Activated T-helper 1 cell treated with anti-CD3 and anti-CD28 coated beads, Interleukin-12 subunit alpha, Interleukin-12 subunit beta, Interleukin-2, Interleukin-4 antibody, amounts not matched to agents 30 ng/mL and 10 ng/mL and 1 ng/mL, durations not matched to agents 14 hours and 24 hours and 36 hours (primary cell): Measurements from ENCODE around the gene COMT. TPM values are rescaled to one million over a fixed set of nuclear protein-coding genes. Genes with fewer than 3 reads are reported as not detected.

ENCODE experiments used
- DNase-seq: peaks from one replicate; pipeline ENCODE4 v3.0.0; 2021; ENCODE audit warnings: low spot score
- H3K27ac Mint-ChIP-seq: one replicate; pipeline ENCODE4 v1.8.0; 2021; ENCODE audit warnings: mild to moderate bottlenecking, mixed read lengths
- H3K27me3 Mint-ChIP-seq: one replicate; pipeline ENCODE4 v1.8.0; 2022; ENCODE audit warnings: mild to moderate bottlenecking, moderate library complexity, mixed read lengths; ENCODE audit not compliant: insufficient read depth
- H3K36me3 Mint-ChIP-seq: one replicate; pipeline ENCODE4 v1.8.0; 2021; ENCODE audit warnings: low read depth, mixed read lengths
- H3K4me1 Mint-ChIP-seq: one replicate; pipeline ENCODE4 v1.8.0; 2021; ENCODE audit warnings: low read depth, mixed read lengths
- H3K4me3 Mint-ChIP-seq: one replicate; pipeline ENCODE4 v1.8.0; 2021; ENCODE audit warnings: mild to moderate bottlenecking, moderate library complexity, mixed read lengths
- H3K9me3 Mint-ChIP-seq: one replicate; pipeline ENCODE4 v1.8.0; 2021; ENCODE audit warnings: mixed read lengths
- intact Hi-C: fragments of 100-400 bp; cut with micrococcal nuclease; formaldehyde crosslinking; loops from one replicate; pipeline ENCODE4 v1.15.1; 2024
- total RNA-seq: library from RNA; stranded (reverse); gene quantifications from 2 replicates; pipeline ENCODE4 v1.2.3, GENCODE V29; 2022

Gene COMT
- total RNA-seq, 1 donor from 2014 or later: 99.4 TPM

- Mint-ChIP-seq H3K27me3 (peaks cover 8% of the 10 kb centered on the region), H3K36me3 (no peaks in the 10 kb centered on the region), H3K4me1 (no peaks in the 10 kb centered on the region), H3K27ac (no peak overlapping the region), H3K4me3 (no peak overlapping the region), H3K9me3 (peaks cover 21% of the 10 kb centered on the region)
- intact Hi-C loops: no loop called here
- no peak for DNase-seq
Measured at GRCh38 chr22:20000246-20001081, 58.9 kb downstream of the COMT start.

- no peak for DNase-seq
- Mint-ChIP-seq H3K4me3 (no peak overlapping the region), H3K27ac (no peak overlapping the region), H3K27me3 (peaks cover 8% of the 10 kb centered on the region), H3K9me3 (peaks cover 21% of the 10 kb centered on the region), H3K36me3 (no peaks in the 10 kb centered on the region), H3K4me1 (no peaks in the 10 kb centered on the region)
- intact Hi-C loops: no loop called here
Measured at GRCh38 chr22:20001082-20001638, 59.6 kb downstream of the COMT start.

GRCh38 chr22:20002128-20002527 is 60.6 kb downstream of the COMT start:
- no peak for DNase-seq
- H3K27ac Mint-ChIP-seq: no peak overlapping the region
- no peak overlapping the region for H3K4me3 Mint-ChIP-seq
- intact Hi-C loops: no loop called here
- no peaks in the 10 kb centered on the region for H3K4me1 Mint-ChIP-seq
- H3K36me3 Mint-ChIP-seq: no peaks in the 10 kb centered on the region
- H3K27me3 Mint-ChIP-seq: peaks cover 8% of the 10 kb centered on the region
- H3K9me3 Mint-ChIP-seq: peaks cover 21% of the 10 kb centered on the region

- no peak overlapping the region for H3K4me3 Mint-ChIP-seq
- H3K36me3 Mint-ChIP-seq: no peaks in the 10 kb centered on the region
- peaks cover 21% of the 10 kb centered on the region for H3K9me3 Mint-ChIP-seq
- intact Hi-C loops: no loop called here
- DNase-seq: no peak
- H3K27me3 Mint-ChIP-seq: peaks cover 8% of the 10 kb centered on the region
- H3K27ac Mint-ChIP-seq: no peak overlapping the region
- H3K4me1 Mint-ChIP-seq: no peaks in the 10 kb centered on the region
Measured at GRCh38 chr22:20002636-20003035, 61.1 kb downstream of the COMT start.

GRCh38 chr22:20003304-20003703 is 61.7 kb downstream of the COMT start:
- Mint-ChIP-seq H3K4me1 (no peaks in the 10 kb centered on the region), H3K4me3 (no peak overlapping the region), H3K27ac (no peak overlapping the region), H3K36me3 (no peaks in the 10 kb centered on the region), H3K9me3 (peaks cover 21% of the 10 kb centered on the region), H3K27me3 (peaks cover 8% of the 10 kb centered on the region)
- no peak for DNase-seq
- intact Hi-C loops: no loop called here

- no peaks in the 10 kb centered on the region for H3K36me3 Mint-ChIP-seq
- H3K27me3 Mint-ChIP-seq: peaks cover 8% of the 10 kb centered on the region
- H3K9me3 Mint-ChIP-seq: peaks cover 21% of the 10 kb centered on the region
- no peak for DNase-seq
- H3K27ac Mint-ChIP-seq: no peak overlapping the region
- no peaks in the 10 kb centered on the region for H3K4me1 Mint-ChIP-seq
- no peak overlapping the region for H3K4me3 Mint-ChIP-seq
- intact Hi-C loops: no loop called here
Measured at GRCh38 chr22:20004464-20004863, 62.9 kb downstream of the COMT start.

GRCh38 chr22:20008221-20008995 is 66.8 kb downstream of the COMT start:
- DNase-seq: no peak
- Mint-ChIP-seq H3K27me3 (peaks cover 3% of the 10 kb centered on the region), H3K9me3 (peaks cover 14% of the 10 kb centered on the region), H3K4me1 (no peaks in the 10 kb centered on the region), H3K4me3 (no peak overlapping the region), H3K36me3 (no peaks in the 10 kb centered on the region), H3K27ac (no peak overlapping the region)
- intact Hi-C loops: no loop called here

- Mint-ChIP-seq H3K4me3 (no peak overlapping the region), H3K27ac (no peak overlapping the region), H3K4me1 (no peaks in the 10 kb centered on the region), H3K36me3 (no peaks in the 10 kb centered on the region), H3K27me3 (peaks cover 3% of the 10 kb centered on the region), H3K9me3 (peaks cover 7% of the 10 kb centered on the region)
- DNase-seq: no peak
- intact Hi-C loops: no loop called here
Measured at GRCh38 chr22:20009018-20009491, 67.5 kb downstream of the COMT start.

GRCh38 chr22:20009582-20010306 is 68.2 kb downstream of the COMT start:
- intact Hi-C loops: no loop called here
- Mint-ChIP-seq H3K36me3 (no peaks in the 10 kb centered on the region), H3K27me3 (peaks cover 4% of the 10 kb centered on the region), H3K27ac (no peak overlapping the region), H3K9me3 (peaks cover under 1% of the 10 kb centered on the region), H3K4me1 (no peaks in the 10 kb centered on the region), H3K4me3 (no peak overlapping the region)
- no peak for DNase-seq

- Mint-ChIP-seq H3K27ac (no peak overlapping the region), H3K27me3 (peaks cover 10% of the 10 kb centered on the region), H3K4me1 (no peaks in the 10 kb centered on the region), H3K9me3 (no peaks in the 10 kb centered on the region), H3K36me3 (no peaks in the 10 kb centered on the region), H3K4me3 (no peak overlapping the region)
- intact Hi-C loops: no loop called here
- DNase-seq: no peak
Measured at GRCh38 chr22:20010307-20011122, 68.9 kb downstream of the COMT start.

- no peaks in the 10 kb centered on the region for H3K9me3 Mint-ChIP-seq
- H3K4me1 Mint-ChIP-seq: no peaks in the 10 kb centered on the region
- H3K27me3 Mint-ChIP-seq: peaks cover 12% of the 10 kb centered on the region
- no peak overlapping the region for H3K4me3 Mint-ChIP-seq
- no peak for DNase-seq
- H3K27ac Mint-ChIP-seq: no peak overlapping the region
- no peaks in the 10 kb centered on the region for H3K36me3 Mint-ChIP-seq
- intact Hi-C loops: no loop called here
Measured at GRCh38 chr22:20011123-20011992, 69.8 kb downstream of the COMT start.
